Vagina (tissue), 2 donors: ENCODE measurements around the gene PCGF2.

Experiments used
- POLR2A ChIP-seq, 2 donors: fragments of 450-650 bp; IDR thresholded peaks; one replicate each; pipeline ENCODE4 v1.6.1; 2017; ENCODE audit warnings: antibody characterized with exemption in 2 of 2, mild to moderate bottlenecking in 2 of 2, moderate library complexity in 2 of 2
- POLR2AphosphoS5 ChIP-seq, 2 donors: sonication (generic); formaldehyde crosslinking; IDR thresholded peaks; one replicate each; pipeline ENCODE4 v1.9.0; 2017; ENCODE audit warnings: antibody characterized with exemption in 2 of 2, mild to moderate bottlenecking in 2 of 2, low read depth in 1 of 2; ENCODE audit not compliant: insufficient read depth in 1 of 2

GRCh38 chr17:38733982-38734973, 13.9 kb downstream of the PCGF2 start:
- TF ChIP-seq POLR2AphosphoS5 (IDR thresholded peaks at IDR 0.05; ENCODE audit: insufficient read depth in 1 of 2, low read depth in 1 of 2) (no peak), POLR2A (IDR thresholded peaks at IDR 0.05) (no peak)
